Fibroblast of skin of scalp (primary cell): ENCODE results near the gene B3GALNT2.

ENCODE experiments used
- DNase-seq: peaks from one replicate; pipeline ENCODE4 v3.0.0-alpha.2; 2013

B3GALNT2 gene

DNA sequence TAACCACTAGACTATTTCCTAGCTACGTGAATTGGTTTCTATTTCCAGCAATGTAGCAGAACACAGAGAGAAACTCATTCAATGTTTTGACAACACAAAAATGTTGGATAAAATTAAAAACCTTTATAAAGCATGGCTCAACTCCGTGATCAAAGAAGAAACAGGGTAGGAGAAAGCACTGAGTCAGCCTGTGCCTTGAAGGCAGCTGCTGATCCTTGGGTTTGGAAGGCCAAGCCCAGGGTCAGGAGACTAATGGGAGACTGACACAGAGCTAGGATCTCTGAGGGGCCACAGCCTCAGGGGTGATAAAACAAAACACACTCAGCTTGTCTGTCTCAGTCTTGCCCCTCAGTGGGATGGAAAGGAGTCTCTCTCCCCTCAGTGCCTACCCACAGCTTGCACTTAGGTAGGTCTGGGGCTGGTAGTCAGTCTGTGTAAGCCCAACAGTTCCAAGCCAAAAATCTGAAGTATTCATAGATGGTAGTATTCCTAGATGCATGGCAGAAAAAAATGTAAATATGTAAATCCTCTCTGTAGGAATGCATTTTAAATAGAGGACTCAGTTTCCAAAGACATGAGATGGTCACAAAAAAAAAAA lies 53.3 kb downstream of the B3GALNT2 start:
- no peak for DNase-seq

DNA sequence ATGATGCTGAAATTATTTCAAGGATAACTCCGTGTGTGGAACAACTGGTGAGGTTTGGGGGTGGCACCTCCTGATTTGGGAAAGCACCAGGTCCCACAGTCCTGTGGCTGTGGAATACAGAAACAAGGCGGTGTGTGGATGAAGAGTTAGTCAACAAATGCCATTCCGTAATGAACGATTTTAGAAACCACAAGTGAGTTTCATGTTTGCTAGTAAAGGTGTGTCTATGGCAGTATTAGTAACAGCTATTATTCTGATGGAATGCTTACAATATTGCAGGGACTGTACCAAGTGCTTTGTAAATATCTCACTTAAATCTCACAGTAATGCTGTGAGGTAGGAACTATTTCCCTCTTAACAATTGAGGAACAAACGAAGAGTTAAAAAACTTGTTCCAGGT lies 53.8 kb downstream of the B3GALNT2 start:
- no peak for DNase-seq

DNA sequence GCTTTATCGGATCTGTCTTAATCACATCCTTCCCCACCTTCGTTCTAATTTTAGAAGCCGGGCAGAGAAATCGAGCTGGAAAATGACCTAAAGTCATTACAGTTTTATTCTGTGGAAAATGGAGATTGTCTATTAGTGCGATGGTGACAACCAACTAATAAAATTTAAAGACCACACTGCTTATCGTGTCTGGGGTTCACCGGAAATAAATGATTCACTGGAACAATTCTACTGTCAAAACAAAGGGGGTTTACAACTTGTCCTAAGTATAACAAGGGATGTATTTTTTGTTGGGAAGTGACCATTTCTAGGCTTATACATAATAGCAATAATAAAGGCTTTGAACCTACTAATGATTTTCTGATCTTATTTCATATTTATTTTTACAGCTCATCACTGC lies 55.6 kb downstream of the B3GALNT2 start:
- DNase-seq, result no peak

DNA sequence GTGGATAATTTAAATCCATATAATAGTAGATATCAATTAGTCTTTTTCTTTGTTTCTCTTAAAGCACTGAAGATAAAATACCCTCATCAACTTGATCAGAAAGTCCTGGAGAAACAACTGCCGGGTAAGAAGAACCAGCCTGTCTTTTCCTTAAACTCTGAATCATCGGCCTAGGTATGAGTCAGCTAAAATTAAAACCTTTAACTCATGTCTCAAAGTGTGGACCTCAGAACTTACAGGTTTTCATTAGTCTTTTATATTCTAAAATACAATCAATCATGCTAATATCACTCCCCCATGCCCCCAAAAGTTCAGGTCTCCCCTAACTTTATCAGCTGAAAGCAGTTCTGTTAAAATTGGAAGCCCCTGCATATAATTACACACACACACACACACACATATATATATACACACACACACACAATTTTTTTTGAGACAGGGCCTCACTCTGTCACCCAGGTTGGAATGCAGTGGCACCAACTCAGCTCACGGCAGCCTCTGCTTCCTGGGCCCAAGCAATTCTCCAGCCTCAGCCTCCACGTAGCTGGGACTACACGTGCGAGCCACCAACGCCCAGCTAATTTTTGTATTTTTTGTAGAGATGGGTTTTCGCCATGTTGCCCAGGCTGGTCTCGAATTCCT lies 61.3 kb downstream of the B3GALNT2 start:
- peak; percentile 72 for DNase-seq

DNA sequence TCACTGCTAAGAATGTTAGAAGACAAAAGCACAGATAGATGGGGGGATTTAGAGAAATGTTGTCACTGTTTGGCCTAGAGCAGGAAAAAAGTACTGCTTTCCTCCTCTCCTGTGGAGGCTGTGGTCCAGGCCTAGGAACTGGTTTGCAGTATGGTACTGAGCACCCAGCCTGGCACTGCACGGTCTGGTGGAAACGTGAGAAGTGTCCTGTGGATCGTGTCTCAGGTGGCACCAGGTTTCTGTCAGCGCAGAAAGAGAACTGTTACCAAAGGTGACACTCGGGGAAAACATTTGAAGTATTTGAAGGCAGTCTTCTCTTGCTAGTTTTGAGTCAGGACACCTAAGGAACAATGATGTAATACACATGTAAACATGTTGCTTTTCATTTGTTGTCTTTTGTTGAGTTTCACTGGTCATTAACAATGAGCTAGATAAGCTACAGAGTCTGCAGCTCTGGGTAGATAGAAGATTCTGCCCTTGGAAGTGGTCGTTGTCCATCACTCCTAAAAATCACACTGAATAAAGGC lies 63.0 kb downstream of the B3GALNT2 start:
- no peak for DNase-seq

DNA sequence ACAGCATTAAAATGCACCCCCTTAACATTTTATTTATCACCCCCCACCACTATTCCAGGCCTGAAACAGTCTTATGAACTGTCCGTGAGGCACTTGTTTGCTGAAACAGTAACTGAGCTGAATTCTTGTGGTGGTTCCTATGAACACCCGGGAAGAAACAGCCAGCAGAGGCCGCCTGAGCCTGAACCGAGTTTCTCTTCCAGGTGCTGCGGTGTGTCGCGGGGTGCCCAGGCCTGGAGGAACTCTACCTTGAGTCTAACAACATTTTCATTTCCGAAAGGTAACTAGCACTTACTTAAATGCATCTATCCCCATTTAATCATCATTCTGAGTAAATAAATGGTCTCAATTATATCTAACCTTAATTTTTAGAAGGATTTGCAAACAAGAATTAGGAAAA lies 70.3 kb downstream of the B3GALNT2 start:
- no peak for DNase-seq

DNA sequence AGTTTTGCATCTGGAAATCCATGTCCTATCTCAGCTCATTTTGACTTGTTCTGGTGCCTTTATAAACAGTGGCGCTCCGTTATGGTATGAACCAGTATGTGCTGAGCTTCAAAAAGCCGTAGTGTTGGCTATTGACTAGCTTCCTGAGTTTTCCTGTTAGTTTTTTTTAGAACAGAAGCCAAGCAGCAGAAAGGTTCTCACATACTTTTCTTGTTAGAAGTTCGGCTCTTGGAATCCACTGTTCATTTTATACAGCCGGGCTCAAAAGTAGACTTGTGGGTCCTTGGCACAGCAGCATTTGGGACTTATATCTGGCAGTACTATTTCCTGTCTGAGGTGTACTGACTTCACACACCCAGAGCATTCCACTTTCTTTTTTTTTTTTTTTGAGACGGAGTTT lies 73.3 kb downstream of the B3GALNT2 start:
- DNase-seq, result peak; percentile 36

DNA sequence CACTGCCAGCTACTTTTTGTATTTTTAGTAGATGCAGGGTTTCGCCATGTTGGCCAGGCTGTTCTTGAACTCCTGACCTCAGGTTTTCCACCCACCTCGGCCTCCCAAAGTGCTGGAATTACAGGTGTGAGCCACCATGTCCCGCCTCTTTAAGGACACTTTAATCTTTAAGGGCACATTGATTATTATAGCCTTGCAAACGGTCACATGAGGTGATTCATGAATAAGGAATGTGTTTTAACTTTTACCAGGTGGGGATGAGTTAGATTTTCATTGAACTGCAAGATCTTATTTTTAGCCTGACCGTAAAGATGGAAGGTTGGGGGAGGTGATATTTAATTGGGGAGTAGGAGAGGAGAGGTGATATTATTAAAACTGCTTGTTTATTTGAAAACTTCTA lies 75.1 kb downstream of the B3GALNT2 start:
- DNase-seq, result no peak

DNA sequence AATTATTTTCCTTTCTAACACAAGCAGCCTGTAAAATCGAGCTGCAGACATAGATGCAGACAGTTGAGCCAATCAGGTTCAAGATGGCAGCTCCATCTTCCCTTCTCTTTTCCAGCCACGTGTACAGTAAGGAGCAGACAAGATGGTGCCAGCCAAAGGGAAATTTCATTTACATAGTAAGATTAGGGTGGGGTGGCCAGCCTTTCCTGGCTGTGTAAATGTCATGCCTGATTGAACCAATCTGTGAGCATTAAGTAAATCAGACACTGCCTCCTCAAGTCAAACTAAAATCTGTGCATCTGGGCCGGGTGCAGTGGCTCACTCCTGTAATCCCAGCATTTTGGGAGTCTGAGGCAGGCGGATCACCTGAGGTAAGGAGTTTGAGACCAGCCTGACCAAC lies 76.8 kb downstream of the B3GALNT2 start:
- DNase-seq, result no peak

DNA sequence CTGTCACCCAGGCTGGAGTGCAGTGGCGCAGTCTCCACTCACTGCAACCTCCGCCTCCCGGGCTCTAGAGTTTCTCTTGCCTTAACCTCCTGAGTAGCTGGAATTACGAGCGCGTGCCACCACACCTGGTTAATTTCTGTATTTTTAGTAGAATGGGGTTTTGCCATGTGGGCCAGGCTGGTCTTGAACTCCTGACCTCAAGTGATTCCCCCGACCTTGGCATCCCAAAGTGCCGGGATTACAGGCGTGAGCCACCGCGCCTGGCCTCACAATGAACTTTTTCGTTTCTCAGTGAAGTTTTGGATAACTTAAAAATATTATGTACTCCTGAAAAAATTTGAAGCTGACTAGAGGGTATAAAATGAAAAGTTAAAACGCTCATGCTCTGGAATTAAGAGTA lies 77.6 kb downstream of the B3GALNT2 start:
- DNase-seq, result no peak

DNA sequence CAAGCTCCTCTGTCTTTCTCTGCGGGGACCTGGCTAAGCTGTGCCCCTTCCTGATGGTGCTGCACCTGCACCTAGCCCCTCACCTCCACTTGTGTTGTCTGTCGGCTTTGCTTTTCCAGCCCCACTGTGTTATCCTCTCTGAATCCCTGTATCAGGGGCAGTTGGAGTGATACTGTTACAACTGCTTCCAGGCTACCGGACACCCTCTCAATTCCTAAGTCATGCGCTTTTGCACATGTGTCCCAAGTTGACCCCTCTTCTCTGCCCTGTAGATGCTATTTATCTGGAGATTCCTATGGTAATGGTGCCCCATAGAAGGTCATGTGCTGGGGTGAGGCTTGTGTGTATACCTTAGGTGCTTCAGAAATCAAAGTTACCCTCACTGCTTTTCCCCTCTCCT lies 78.1 kb downstream of the B3GALNT2 start:
- DNase-seq, result no peak

DNA sequence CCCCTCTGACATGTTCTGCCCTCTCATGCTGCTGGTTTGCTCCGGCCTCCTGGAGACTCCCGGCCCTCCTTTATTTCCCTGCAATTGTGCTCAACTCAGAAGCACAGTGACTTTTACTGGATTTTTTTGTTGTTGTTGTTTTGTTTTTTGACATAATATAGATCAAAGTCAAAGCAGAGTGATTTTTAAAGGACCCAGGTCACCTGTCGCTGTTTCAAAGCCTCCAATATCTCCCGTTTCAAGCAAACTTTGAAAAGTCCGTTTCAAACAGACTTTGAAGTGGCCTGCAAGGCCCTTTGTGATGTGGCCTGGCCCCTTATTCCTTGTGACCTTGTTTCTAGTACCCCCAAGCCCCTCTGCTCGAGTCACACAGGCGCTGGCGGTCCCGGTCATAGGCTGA lies 78.9 kb downstream of the B3GALNT2 start:
- DNase-seq, result no peak

DNA sequence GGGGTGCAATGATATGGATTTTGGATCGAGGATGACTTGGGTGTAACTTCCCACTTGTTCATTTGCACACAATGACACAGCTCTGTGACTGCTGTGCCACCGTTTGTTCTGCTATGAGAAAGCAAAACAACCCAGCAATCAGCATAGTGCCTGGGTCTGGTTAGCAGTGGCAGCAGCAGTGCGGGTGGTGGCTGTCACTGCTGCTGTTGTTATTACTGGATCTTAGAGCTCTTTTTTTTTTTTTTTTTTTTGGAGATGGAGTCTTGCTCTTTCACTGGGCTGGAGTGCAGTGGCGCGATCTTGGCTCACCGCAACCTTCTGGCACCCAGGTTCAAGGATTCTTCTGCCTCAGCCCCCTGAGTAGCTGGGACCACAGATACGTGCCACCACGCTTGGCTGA lies 80.2 kb downstream of the B3GALNT2 start:
- DNase-seq, result no peak

DNA sequence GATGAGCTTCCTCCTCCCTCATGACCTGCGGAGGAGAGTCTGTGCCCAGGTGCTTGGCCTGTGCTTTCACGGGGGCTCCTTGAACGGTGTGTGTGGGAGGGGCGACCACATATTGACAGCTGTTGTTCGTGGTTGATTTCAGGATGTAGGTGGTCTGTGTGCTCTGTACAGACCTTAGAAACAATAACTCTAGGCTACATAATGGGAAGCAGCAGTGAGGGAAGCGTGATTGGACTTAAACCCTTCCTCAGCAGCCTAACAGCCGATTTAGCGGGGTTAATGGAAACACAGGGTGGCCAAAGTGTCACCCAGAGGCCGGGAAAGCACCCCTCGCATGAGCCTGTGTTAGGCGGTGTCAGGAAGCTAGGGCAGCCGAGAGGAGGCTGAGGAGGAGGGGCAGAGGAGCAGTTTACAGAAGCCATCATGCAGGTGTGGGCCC lies 81.0 kb downstream of the B3GALNT2 start:
- DNase-seq, result no peak

DNA sequence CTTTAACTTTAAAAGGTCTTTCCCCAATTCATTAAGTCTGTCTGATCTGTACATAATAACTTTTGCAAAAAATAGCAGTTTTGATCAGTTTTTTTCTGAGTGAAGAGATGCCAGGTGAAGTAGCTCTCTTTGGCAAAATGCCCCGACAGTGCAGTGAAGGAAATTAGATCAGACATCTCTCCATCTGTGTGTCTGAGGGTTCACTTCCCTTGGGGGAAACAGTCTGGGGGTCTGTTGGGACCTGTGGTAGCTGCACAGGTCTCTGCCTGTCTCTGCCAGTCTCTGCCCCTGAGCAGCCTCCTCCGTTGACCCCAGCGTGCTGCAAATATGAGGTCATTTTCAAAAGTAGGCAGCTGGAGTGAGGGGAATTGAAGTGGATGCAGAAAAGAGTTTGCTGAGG lies 82.5 kb downstream of the B3GALNT2 start:
- no peak for DNase-seq

DNA sequence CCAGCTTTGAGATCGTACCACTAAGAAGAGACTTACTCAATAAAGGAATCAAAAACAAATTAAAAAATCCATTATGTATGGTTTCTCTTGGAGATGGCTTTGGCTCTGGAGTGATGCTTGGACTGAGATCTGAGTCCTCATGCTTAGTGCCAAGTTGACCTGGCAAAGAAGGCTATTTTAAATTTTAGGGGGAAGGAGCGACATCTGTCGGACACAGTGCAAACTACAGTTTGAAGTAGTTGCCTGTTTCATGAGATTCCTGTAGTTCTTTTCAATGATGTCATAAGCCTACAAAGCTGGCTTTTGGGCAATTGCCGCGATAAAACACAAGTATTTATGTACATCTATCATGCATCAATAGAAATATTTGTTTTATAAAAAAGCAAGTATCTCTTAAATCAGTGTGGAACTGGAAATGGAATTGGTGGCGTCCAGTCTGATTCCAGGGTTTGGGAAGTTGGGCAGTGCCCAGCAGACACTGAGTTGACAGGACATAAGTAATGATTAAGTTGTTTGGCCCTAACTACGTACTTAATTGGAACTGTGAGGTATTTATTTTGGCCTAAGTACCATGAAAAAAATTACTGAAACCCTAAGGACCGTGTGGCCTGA lies 87.1 kb downstream of the B3GALNT2 start:
- peak; percentile 79 for DNase-seq

DNA sequence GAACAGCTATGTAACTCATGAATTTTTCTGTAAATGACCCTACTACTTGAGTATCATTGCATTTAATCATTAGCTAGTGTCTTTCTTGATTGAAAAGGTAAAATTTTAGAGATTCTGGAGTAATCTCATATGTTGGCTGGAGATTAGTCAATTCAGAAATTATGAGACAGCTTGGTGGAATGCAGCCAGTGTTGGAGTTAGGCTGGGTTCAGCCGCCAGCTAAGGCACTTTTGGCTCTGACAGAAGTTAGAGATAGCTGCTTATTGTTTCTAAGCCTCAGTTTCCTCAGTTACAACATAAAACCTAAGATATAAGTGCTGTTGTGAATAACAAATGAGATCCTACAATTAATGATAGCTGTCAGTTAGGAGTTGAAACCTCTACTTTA lies 87.6 kb downstream of the B3GALNT2 start:
- DNase-seq, result peak; percentile 44

DNA sequence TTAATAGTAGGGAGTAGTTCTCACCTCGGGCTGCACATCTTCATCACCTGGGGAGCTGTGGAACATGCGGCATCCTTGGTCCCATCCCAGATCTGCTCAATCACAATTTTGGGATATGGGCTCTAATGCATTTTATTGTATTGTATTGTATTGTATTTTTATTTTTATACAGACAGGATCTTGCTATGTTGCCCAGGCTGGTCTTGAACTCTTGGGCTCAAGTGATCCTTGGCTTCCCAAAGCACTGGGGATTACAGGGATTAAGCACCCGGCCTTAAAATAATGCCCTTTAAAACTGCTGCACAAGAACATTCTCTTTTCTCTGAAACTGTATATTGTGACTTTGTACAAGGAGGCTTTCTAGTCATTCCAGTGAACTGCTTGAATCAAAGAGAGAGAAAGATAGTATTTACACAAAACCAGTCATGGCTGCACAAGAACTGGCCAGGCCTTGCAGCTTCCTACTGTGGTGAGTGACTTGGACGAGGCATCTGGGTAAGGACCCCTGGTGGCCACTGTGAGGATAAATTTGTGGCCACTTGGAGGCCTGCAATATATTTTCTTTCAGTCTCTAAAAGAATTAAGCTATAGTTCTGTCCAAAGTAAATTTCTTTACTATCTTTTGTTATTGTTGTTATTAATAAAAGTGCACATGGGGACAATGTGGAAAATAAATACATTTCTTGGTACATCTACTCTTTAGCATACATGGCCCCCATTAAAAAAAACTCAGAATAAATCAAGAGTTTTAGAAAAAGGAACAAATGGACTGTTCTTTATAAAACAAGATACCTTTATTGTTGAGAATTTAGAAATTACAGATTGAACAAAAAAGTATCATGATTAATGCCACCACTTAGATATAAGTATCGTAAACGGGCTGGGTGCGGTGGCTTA lies 89.0 kb downstream of the B3GALNT2 start:
- peak; percentile 81 for DNase-seq

DNA sequence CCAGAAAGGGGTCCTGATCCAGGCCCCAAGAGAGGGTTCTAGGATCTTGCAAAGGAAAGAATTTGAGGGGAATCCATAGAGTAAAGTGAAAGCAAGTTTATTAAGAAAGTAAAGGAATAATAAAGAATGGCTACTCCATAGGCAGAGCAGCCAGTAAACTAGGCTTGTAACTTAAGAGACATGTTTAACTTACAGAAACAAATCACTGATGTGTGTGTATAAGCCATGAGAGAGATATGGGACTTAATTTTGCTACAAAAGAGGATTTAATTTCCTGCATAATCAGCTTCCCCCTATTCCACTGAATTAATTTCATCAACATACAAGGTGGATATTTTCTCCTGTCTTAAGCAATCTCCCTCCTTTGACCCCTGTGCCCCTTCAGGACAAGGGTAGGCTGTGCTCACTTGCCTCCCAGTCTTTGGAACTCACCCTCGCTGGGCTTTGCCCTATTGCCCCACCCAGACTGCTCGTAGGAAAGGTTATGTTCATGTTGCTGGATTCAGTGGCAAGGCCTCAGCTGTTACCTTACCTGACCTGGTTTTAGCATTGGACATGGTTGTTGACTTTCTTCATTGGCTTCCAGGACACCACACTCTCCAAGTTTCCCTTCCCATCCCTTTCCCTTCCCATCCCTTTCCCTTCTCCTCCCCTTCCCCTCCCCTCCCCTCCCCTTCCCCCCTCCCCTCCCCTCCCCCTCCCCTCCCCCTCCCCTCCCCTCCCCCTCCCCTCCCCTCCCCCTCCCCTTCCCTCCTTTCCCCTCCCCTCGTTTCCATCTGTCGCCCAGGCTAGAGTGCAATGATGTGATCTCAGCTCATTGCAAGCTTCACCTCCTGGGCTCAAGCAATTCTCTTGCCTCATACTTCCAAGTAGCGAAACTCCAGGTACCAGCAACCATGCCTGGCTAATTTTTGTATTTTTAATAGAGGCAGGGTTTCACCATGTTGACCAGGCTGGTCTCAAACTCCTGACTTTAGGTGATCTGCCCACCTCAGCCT lies 92.5 kb downstream of the B3GALNT2 start:
- no peak for DNase-seq

DNA sequence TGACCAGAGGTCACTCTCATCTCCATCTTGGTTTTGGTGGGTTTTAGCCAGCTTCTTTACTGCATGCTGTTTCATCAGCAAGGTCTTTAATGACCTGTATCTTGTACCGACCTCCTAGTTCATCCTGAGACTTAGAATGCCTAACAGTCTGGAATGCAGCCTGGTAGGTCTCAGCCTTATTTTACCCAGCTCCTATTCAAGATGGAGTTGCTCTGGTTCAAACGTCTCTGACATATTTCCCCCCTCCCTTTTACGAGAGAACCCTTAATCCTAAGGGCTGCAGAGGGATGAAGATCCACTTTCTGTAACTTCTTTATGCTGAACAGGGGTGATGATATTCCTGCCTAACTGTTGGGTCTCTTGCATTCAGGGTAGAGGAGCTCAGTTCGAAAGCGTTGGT lies 93.8 kb downstream of the B3GALNT2 start:
- DNase-seq, result no peak

DNA sequence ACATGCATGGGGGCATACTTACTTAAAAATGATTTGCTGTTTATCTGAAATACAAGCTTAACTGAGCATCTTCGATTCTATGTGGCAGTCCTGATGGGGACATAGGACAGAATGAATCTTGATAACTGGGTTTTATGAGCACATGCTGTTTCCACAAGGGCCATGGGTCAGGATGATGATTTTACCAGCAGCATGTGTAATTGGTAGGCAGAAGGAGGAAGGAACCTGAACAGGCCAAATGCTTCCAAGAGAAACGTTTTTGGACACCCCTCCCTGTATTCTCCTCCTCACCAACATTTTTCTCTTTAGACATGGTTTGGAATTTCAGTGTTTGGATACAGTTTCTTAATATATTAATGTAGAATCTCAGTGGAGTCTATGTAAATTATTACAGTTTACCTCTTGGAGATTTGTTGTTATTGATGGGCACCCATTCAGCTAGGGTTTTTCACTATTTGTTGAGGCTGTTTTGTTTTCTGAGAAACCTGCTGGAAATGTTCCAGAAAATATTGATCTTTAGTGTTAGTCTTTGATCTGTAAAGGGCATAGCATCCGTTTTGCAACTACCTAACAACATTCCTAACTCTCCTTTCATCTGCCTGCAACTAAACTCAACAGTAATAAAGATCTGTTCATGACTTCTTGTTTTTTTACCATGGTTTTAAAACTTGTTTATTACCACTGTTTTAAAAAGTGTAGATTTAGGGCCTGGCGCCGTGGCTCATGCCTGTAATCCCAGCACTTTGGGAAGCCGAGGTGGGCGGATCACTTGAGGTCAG lies 95.0 kb downstream of the B3GALNT2 start:
- DNase-seq, result no peak
